ENCODE results near the gene IDH3B.
"Not testable (repeated sequence)": the region's sequence is repeated elsewhere in the genome, so short reads cannot be mapped to it uniquely, and the experiment has no call there.

The IDH3B gene

DNA sequence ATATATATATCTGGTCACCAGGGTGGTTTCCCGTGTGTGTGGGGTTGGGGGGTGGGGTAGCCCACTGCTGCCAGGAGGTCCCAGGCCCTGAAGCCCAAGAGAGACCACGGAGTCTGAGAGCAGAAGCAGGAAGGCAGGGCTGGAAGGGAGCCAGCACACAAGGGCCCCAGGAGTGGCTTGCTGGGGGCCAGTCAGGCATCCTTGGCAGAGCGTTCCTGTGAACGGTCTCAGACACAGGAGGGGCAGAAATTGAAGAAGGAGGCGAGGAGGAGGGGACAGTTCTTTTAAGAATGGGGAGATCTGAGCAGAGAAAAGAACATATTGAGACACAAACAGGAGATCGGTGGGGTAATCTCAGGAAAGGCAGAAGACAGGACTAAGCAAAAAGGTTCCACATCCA lies 26.7 kb upstream of the IDH3B start:
- Histone ChIP-seq H3K9me3 (ENCODE audit: control insufficient read depth, insufficient read depth, low read length) (no peaks in the 10 kb centered on the region; the same call in 1 of the 2 replicates), H3K4me1 (ENCODE audit: insufficient read depth, low read length) (peaks cover 13% of the 10 kb centered on the region), H3K36me3 (ENCODE audit: insufficient read depth, low read length) (no peaks in the 10 kb centered on the region), H3K9ac (ENCODE audit: low read depth, low read length) (no peak overlapping the region)

DNA sequence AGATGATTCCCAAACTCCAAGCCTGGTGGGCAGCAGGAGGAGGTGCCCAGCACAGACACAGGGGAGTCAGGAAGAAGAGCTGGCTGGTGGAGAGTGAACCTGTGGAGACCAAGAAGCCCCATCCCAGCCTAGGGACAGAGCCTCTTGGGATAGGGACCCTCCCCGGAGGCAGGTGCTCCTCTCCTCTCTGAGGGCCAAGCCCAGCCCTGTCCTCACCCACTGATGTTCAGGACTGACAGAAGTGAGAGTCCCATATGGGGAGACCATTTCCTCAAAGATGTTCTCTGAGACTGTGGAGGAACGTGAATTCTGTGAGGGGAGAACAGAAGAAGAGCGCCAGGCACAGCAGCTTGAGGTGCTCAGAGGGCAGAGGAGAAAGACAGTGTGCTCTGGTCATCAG lies 26.2 kb upstream of the IDH3B start:
- peaks cover 8% of the 10 kb centered on the region; the same call in 1 of the 2 replicates for H3K4me1 ChIP-seq (ENCODE audit: insufficient read depth, low read length)
- H3K9ac ChIP-seq (ENCODE audit: low read depth, low read length): no peak overlapping the region
- H3K9me3 ChIP-seq (ENCODE audit: control insufficient read depth, insufficient read depth, low read length): no peaks in the 10 kb centered on the region; the same call in 1 of the 2 replicates
- H3K36me3 ChIP-seq (ENCODE audit: insufficient read depth, low read length): no peaks in the 10 kb centered on the region

DNA sequence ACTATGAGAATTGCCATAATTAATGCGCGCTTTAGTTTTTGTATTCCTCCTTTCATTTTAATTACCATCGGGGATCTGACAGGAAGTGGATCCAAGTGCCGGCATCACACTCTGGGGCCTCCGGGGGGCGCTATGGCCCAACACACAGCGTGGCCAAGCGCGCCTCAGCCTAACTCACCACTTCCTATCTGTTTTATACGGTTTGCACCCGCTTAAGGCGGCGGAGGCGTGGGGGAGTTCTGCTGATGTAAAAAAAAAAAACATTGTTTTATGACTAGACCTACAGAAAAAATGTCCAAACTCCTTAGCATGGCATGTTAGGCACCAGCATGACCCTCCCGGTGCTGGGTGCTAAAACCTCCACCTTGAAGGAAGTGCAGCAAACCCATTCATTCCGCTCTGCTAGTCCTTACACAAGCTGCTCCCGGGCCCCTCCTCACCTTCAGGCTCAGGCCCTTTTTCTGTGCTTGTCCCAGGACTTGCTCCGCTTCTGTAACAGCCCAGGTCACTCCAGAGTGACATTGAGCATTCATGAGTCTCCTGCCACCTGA lies 24.1 kb upstream of the IDH3B start:
- Histone ChIP-seq H3K9me3 (ENCODE audit: control insufficient read depth, insufficient read depth, low read length) (no peaks in the 10 kb centered on the region; the same call in 1 of the 2 replicates), H3K9ac (ENCODE audit: low read depth, low read length) (peak overlapping the region; percentile 4; the same call in 1 of the 2 replicates), H3K36me3 (ENCODE audit: insufficient read depth, low read length) (no peaks in the 10 kb centered on the region), H3K4me1 (ENCODE audit: insufficient read depth, low read length) (no peaks in the 10 kb centered on the region; the same call in 1 of the 2 replicates)

DNA sequence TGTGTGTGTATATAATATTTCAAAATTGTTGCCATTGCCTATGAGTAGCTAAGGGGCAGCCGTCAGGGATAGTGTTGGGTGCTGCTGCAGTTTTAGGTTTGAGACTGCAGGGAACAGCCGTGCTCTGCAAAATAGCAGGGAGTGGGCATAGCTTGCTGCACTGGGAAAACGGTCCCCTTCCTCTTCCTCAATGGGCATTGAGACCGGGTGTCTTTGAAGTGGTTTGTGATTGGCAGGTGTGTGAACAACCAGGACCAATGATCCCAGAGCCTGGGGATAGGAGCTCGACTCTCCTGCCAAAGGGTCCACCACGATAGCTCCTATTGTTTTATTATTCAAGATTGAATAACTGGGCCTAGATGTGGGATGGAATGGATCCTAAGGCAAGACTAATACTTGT lies 23.5 kb upstream of the IDH3B start:
- Histone ChIP-seq H3K36me3 (ENCODE audit: insufficient read depth, low read length) (no peaks in the 10 kb centered on the region), H3K9ac (ENCODE audit: low read depth, low read length) (no peak overlapping the region; the same call in 1 of the 2 replicates), H3K4me1 (ENCODE audit: insufficient read depth, low read length) (no peaks in the 10 kb centered on the region; the same call in 1 of the 2 replicates), H3K9me3 (ENCODE audit: control insufficient read depth, insufficient read depth, low read length) (no peaks in the 10 kb centered on the region; the same call in 1 of the 2 replicates)

DNA sequence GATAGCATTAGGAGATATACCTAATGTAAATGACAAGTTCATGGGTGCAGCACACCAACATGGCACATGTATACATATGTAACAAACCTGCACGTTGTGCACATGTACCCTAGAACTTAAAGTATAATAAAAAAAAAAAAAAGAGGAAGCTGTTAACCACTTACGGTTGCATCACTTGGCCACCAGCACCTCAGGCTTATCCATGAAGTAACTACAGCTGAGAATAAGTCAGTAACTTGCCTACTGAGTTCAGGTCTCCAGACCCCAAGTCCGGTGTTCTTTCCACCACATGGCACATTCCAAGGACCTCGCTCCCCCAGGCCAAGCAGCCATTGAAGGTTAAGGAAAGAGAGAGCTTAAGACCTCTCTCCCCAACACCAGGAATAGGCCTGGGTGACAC lies 20.8 kb upstream of the IDH3B start:
- H3K9ac ChIP-seq (ENCODE audit: low read depth, low read length); H3K4me1 ChIP-seq (ENCODE audit: insufficient read depth, low read length); H3K9me3 ChIP-seq (ENCODE audit: control insufficient read depth, insufficient read depth, low read length); H3K36me3 ChIP-seq (ENCODE audit: insufficient read depth, low read length): not testable (repeated sequence)

DNA sequence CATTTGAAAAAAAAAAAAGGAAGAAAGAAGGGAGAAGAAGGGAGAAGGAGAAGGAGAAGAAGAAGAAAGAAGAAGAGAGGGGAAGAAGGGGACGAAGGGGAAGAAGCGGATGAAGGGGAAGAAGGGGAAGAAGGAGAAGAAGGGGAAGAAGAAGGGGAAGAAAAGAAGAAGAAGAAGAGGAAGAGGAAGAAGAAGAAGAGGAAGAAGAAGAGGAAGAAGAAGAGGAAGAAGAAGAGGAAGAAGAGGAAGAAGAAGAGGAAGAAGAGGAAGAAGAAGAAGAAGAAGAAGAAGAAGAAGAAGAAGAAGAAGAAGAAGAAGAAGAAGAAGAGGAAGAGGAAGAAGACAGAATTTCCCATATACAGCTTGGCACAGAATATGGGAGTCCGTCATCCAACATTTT lies 18.0 kb upstream of the IDH3B start:
- not testable (repeated sequence) for H3K9ac ChIP-seq (ENCODE audit: low read depth, low read length); H3K36me3 ChIP-seq (ENCODE audit: insufficient read depth, low read length); H3K4me1 ChIP-seq (ENCODE audit: insufficient read depth, low read length); H3K9me3 ChIP-seq (ENCODE audit: control insufficient read depth, insufficient read depth, low read length)

DNA sequence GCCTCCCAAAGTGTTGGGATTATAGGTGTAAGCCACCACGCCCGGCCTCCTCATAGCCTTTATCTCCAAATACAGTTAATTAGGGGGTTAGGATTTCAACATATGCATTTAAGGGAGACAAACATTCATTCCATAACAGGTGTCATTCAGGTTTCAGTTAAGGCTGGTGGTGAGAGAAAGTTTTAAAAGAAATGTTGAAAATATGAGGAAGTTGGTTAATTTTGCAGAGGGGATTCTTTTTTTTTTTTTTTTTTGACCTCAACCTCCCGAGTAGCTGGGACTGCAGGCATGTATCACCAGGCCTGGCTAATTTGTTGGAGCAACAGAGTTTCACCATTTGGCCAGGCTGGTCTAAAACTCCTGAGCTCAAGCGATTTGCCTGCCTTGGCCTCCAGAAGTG lies 16.0 kb upstream of the IDH3B start:
- H3K9me3 ChIP-seq (ENCODE audit: control insufficient read depth, insufficient read depth, low read length): no peaks in the 10 kb centered on the region
- no peaks in the 10 kb centered on the region for H3K36me3 ChIP-seq (ENCODE audit: insufficient read depth, low read length)

DNA sequence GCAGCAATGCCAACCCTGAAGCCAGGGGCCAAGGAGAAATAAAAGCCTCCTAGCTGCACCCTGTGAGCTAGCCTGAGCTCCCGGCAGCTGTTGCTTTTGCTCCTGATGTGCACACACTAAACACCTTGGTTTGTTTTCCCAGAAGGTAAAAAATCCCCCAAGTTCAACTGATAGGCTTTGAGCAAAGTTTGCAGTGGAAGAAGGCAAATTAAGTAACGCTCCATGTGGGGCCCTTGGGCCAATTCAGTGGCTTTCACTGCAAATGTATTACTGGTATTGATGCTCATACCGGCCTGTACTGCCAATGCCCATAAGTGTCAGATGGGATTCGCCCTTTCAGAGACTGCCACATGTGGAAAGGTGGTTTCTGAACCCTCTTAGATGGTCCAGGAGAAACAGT lies 9.4 kb upstream of the IDH3B start:
- H3K9ac ChIP-seq (ENCODE audit: low read depth, low read length): no peak overlapping the region
- H3K4me1 ChIP-seq (ENCODE audit: insufficient read depth, low read length): no peaks in the 10 kb centered on the region
- H3K36me3 ChIP-seq (ENCODE audit: insufficient read depth, low read length): no peaks in the 10 kb centered on the region
- H3K9me3 ChIP-seq (ENCODE audit: control insufficient read depth, insufficient read depth, low read length): no peaks in the 10 kb centered on the region

More for the DNA sequence above, 16.0 kb upstream of the IDH3B start:
- Histone ChIP-seq H3K4me1 (ENCODE audit: insufficient read depth, low read length) (no peaks in the 10 kb centered on the region), H3K9ac (ENCODE audit: low read depth, low read length) (no peak overlapping the region)

DNA sequence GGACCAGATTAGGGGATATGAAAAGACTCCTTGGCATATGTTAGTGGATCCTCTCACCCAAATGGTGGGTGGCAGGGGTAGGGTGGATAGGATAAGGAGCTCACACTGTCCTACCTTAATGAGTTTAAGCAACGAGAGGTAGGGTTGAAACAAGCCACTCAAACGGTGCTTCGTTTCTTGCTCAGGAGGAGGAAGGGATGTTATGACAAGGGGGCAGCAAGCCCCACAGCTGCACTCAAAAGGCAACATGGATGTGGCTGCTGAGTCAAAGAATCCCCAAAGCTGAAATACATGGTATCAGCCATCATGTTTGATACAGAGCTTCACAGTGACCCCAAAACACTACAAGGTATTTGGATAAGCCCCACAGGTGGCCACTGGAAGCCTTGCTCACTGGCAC lies 8.4 kb upstream of the IDH3B start:
- no peaks in the 10 kb centered on the region for H3K4me1 ChIP-seq (ENCODE audit: insufficient read depth, low read length)
- H3K36me3 ChIP-seq (ENCODE audit: insufficient read depth, low read length): no peaks in the 10 kb centered on the region
- no peaks in the 10 kb centered on the region for H3K9me3 ChIP-seq (ENCODE audit: control insufficient read depth, insufficient read depth, low read length)
- H3K9ac ChIP-seq (ENCODE audit: low read depth, low read length): no peak overlapping the region

DNA sequence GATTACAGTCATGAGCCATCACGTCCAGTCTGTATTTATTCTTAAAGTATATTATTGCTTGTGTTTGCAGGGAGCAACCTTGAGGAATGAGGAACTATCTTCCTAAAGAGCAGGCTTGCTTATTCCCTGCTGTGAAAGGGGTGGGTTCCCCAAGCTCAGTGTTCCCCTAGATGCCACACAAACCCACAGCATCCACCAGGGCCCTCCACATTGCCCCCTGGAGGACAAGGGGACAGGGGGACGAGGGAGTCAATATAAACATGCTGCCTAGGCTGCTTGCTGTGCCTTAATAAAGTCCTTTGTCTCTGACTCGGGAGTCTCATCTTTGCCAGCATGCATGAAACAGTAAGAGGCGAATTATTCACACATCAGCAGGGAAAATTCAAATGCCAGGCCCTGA lies 8.0 kb upstream of the IDH3B start:
- Histone ChIP-seq H3K9me3 (ENCODE audit: control insufficient read depth, insufficient read depth, low read length) (no peaks in the 10 kb centered on the region), H3K9ac (ENCODE audit: low read depth, low read length) (no peak overlapping the region), H3K4me1 (ENCODE audit: insufficient read depth, low read length) (no peaks in the 10 kb centered on the region), H3K36me3 (ENCODE audit: insufficient read depth, low read length) (no peaks in the 10 kb centered on the region)

DNA sequence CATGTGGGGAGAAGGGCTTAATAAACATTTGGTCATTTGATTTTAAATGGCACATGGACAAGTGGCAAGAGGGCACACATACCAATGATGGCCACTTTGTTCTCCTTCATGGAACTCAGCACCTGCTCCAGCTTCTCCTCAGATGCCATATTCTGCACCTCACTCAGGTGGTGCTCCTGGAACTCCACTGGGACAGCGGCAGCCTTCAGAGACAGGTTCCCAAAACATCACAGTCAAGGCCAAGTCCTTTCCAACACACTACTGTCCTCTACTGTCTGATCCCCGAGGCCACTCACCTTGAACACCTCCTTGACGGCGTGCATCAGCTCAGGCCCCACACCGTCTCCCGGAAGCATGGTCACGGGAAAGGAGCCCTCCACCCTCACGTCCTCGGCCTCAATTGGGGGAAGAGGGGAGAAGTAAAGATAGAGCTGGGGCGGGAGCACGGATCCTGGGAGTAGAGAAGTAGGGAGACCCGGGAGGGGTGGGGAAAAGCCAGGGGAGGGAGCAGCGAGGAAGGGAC lies 591 bp downstream of the IDH3B start:
- Histone ChIP-seq H3K9ac (ENCODE audit: low read depth, low read length) (peak overlapping the region; percentile 76), H3K36me3 (ENCODE audit: insufficient read depth, low read length) (peaks cover 11% of the 10 kb centered on the region), H3K4me1 (ENCODE audit: insufficient read depth, low read length) (no peaks in the 10 kb centered on the region), H3K9me3 (ENCODE audit: control insufficient read depth, insufficient read depth, low read length) (no peaks in the 10 kb centered on the region)

DNA sequence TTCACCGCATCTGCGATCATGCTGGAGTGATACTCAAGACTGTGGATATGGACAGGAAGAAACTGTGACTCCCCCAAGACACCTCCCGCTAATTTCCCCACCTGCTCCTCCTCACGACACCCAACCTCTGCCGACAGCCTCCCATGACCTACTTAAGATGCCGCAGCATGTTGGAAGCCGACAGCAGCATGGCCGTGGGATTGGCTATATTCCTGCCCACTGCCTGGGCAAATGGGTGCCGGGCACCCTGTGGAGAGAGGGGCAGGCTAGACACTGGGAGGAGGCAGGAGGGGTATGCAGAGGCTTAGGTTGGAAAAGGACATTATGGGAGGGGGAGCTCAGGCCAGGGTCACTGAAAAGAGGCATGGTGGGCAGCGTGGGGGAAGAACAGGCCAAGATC lies 4.5 kb downstream of the IDH3B start:
- Histone ChIP-seq H3K9me3 (ENCODE audit: control insufficient read depth, insufficient read depth, low read length) (no peaks in the 10 kb centered on the region), H3K36me3 (ENCODE audit: insufficient read depth, low read length) (peaks cover 44% of the 10 kb centered on the region), H3K9ac (ENCODE audit: low read depth, low read length) (no peak overlapping the region), H3K4me1 (ENCODE audit: insufficient read depth, low read length) (no peaks in the 10 kb centered on the region)

DNA sequence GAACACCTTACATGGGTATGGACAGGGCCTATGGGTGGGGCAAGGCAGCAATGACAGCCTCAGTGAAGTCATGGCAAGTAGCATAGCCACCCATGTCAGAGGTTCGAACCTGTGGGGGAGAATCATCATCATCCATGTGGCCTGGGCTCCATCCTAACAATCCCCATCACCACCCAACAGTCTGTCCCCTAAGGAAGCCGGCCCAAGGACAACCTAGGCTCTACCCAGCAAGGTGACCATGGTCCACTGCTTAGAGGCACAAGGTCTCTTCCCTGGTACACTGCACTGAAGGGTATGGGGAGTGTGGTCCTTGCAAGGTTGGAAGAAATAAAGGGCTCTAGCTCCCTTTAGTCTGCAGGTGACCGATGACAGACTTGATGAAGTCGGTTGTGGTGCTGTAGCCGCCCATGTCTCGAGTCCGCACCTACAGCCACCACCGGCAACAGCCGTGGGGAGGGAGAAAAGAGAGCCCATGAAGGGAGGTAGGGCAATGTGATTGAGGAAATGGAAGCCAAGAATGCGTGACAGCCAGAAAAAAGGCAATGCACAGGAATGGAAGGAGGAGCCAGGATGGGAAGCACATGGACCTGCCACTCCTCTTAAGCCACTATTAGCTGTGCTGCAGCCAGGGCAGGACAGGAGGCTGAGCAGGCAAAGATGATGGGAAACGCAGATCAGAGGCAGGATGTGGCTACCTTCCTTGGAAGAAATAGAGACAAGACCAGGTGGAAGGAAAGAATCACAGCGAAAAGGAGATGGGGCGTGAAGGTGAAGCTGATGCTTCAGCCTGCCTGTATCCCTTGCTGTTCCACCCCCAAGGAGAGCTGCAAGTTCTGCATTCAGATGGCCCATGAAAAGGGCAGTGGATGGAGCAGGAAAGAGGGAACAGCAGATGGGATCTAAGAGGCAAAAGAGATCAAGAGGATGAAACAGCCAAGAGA lies 5.3 kb downstream of the IDH3B start:
- Histone ChIP-seq H3K9me3 (ENCODE audit: control insufficient read depth, insufficient read depth, low read length) (no peaks in the 10 kb centered on the region), H3K4me1 (ENCODE audit: insufficient read depth, low read length) (no peaks in the 10 kb centered on the region; the same call in 1 of the 2 replicates), H3K36me3 (ENCODE audit: insufficient read depth, low read length) (peaks cover 52% of the 10 kb centered on the region), H3K9ac (ENCODE audit: low read depth, low read length) (no peak overlapping the region)

DNA sequence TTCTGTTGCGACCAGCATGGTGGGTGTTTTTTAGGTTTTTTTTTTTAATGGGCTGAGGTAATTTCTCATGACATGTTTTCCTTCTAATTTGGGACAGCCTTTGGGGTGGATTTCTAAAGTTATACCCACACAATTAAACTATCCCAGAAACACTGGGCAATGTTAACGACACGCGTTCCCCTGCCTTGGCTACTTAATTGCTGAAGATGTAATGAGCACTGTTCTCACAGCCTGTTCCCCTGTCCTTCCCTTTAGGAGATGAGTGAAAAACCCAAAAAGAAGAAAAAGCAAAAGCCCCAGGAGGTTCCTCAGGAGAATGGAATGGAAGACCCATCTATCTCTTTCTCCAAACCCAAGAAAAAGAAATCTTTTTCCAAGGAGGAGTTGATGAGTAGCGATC lies 6.3 kb downstream of the IDH3B start:
- H3K9ac ChIP-seq (ENCODE audit: low read depth, low read length): no peak overlapping the region
- no peaks in the 10 kb centered on the region for H3K9me3 ChIP-seq (ENCODE audit: control insufficient read depth, insufficient read depth, low read length)
- peaks cover 55% of the 10 kb centered on the region for H3K36me3 ChIP-seq (ENCODE audit: insufficient read depth, low read length)
- H3K4me1 ChIP-seq (ENCODE audit: insufficient read depth, low read length): no peaks in the 10 kb centered on the region; the same call in 1 of the 2 replicates

DNA sequence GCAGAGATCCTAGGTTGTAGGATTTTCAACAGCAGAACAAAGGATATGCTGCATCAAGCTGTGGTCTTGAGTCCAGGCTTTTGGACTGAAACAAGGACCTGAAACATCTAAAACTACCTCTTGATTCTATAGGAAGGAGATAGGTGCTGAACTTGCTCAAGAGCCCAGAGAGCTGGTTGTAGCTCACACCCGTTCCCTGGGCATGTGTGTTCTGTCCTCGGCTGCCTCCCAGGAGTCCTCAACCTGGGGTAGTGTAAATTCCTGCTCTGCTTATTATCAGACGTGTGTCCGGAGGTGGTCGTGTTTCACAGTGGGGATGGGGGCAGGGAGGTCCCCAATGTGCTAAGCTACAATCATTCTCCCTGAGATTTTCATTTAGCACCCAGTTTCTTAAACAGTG lies 6.8 kb downstream of the IDH3B start:
- Histone ChIP-seq H3K9me3 (ENCODE audit: control insufficient read depth, insufficient read depth, low read length) (no peaks in the 10 kb centered on the region), H3K36me3 (ENCODE audit: insufficient read depth, low read length) (peaks cover 54% of the 10 kb centered on the region), H3K4me1 (ENCODE audit: insufficient read depth, low read length) (no peaks in the 10 kb centered on the region; the same call in 1 of the 2 replicates), H3K9ac (ENCODE audit: low read depth, low read length) (no peak overlapping the region)
